Peyer's patch (tissue), 4 donors: Measurements from ENCODE around the gene TXNDC17.
"Not testable (repeated sequence)": the region's sequence is repeated elsewhere in the genome, so short reads cannot be mapped to it uniquely, and the experiment has no call there.

Experiments used
- CTCF ChIP-seq, 6 experiments: fragments of 450-650 bp in 4 of 6; fragments of 200-600 bp in 2 of 6; sonication (generic) in 1 of 6; IDR thresholded peaks; one replicate each; pipeline ENCODE4 v1.5.1; 2017 to 2019; ENCODE audit warnings: antibody characterized with exemption in 6 of 6, mild to moderate bottlenecking in 3 of 6, moderate library complexity in 1 of 6
- POLR2A ChIP-seq, 2 donors: fragments of 450-650 bp; IDR thresholded peaks; one replicate each; pipeline ENCODE4 v1.5.1; 2017; ENCODE audit warnings: antibody characterized with exemption in 2 of 2, mild to moderate bottlenecking in 2 of 2, moderate library complexity in 2 of 2

- TF ChIP-seq CTCF, POLR2A (IDR thresholded peaks at IDR 0.05): not testable (repeated sequence)
Measured at GRCh38 chr17:6655732-6656361, 15.0 kb downstream of the TXNDC17 start.
